K562 treated with DMSO at 1 percent for 48 hours (cell line): Measurements from ENCODE around the gene IFITM1. TPM values are rescaled to one million over a fixed set of nuclear protein-coding genes. Genes with fewer than 3 reads are reported as not detected.

Experiments
- total RNA-seq: library from RNA; unstranded; fragments of 300-600 nt; gene quantifications from 2 replicates; pipeline ENCODE4 v1.2.3, GENCODE V29; 2022; ENCODE audit warnings: low replicate concordance; ENCODE audit errors: extremely low read depth

IFITM1 gene
- 1,098 TPM in 1 of 2 replicates, not detected in the other for total RNA-seq

GRCh38 chr11:313787-314553 lies at the start of gene IFITM1:
Gene IFITM1 (plus strand): TSS chr11:314040. CDS start chr11:314171, 131 bp downstream.

GRCh38 chr11:278001-278951 lies 35.6 kb upstream of the IFITM1 start, which contains the start of gene NLRP6:
Gene NLRP6 (plus strand): TSS chr11:278407. CDS start chr11:278570, 163 bp downstream.

GRCh38 chr11:288478-289397 lies 25.1 kb upstream of the IFITM1 start, which contains the start of gene PGGHG:
Gene PGGHG (plus strand): TSS chr11:289126. CDS start chr11:289817, 691 bp downstream.

GRCh38 chr11:299081-299891 lies 14.6 kb upstream of the IFITM1 start, which contains the start of gene IFITM5:
Gene IFITM5 (minus strand): TSS chr11:299526. CDS start chr11:299490, 36 bp downstream.

GRCh38 chr11:307766-308708 lies 5.8 kb upstream of the IFITM1 start, which contains the start of gene IFITM2:
Gene IFITM2 (plus strand): TSS chr11:307816. CDS start chr11:308193, 377 bp downstream.

Other genes starting within 250 kb of the IFITM1 start
- not detected in 2 replicates for gene SCGB1C1, start 121.0 kb upstream of the IFITM1 start, total RNA-seq
- not detected in 2 replicates for gene BET1L, start 106.6 kb upstream of the IFITM1 start, total RNA-seq
- gene RIC8A, start 106.3 kb upstream of the IFITM1 start, total RNA-seq: not detected in 2 replicates
- gene SIRT3, start 77.7 kb upstream of the IFITM1 start, total RNA-seq: not detected in 2 replicates
- not detected in 2 replicates for gene PSMD13, start 77.1 kb upstream of the IFITM1 start, total RNA-seq
- not detected in 2 replicates for gene NLRP6, start 35.6 kb upstream of the IFITM1 start, total RNA-seq
- gene PGGHG, start 24.9 kb upstream of the IFITM1 start, total RNA-seq: not detected in 2 replicates
- gene IFITM5, start 14.5 kb upstream of the IFITM1 start, total RNA-seq: not detected in 2 replicates
- gene IFITM2, start 6.2 kb upstream of the IFITM1 start, total RNA-seq: 1,297 TPM in 1 of 2 replicates, not detected in the other
- not detected in 2 replicates for gene IFITM3, start 6.8 kb downstream of the IFITM1 start, total RNA-seq
- gene B4GALNT4, start 55.5 kb downstream of the IFITM1 start, total RNA-seq: not detected in 2 replicates
- not detected in 2 replicates for gene PKP3, start 80.2 kb downstream of the IFITM1 start, total RNA-seq
- gene SIGIRR, start 101.0 kb downstream of the IFITM1 start, total RNA-seq: not detected in 2 replicates
- not detected in 2 replicates for gene ANO9, start 128.0 kb downstream of the IFITM1 start, total RNA-seq
- not detected in 2 replicates for gene PTDSS2, start 136.2 kb downstream of the IFITM1 start, total RNA-seq
- not detected in 2 replicates for gene RNH1, start 193.2 kb downstream of the IFITM1 start, total RNA-seq
- not detected in 2 replicates for gene HRAS, start 221.5 kb downstream of the IFITM1 start, total RNA-seq
- not detected in 2 replicates for gene LRRC56, start 223.5 kb downstream of the IFITM1 start, total RNA-seq
- not detected in 2 replicates for gene LMNTD2, start 246.7 kb downstream of the IFITM1 start, total RNA-seq
- not detected in 2 replicates for gene RASSF7, start 246.9 kb downstream of the IFITM1 start, total RNA-seq